HG02981 (cell line): ENCODE results near the gene SYNPR.

ENCODE experiments used
- ATAC-seq: cut with Tn5 transposase; IDR thresholded peaks from one replicate; pipeline ENCODE4 v1.9.1; 2021; ENCODE audit warnings: mild to moderate bottlenecking, moderate library complexity; ENCODE audit not compliant: unreplicated experiment

SYNPR gene

GRCh38 chr3:63467392-63467791, 189.3 kb downstream of the SYNPR start:
- no peak for ATAC-seq

DNA sequence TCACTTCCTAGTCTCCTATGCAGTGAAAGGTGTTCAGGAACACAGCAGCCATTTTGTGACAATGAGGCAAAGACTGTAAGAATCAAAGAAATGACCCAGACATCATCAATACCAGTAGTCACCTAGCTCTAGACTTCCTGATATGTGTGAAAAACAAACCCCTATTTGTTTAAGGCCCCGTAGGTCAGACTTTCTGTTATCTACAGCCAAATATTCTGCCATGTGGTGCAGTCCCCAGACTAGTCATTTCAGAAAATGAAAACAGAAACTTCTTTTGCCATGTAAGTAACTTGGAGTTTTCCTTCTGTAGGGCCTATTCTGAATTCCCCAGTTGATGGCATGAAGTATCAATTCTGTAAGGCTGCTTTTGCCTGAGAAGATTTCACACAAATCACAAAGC, 192.6 kb downstream of the SYNPR start:
- ATAC-seq = peak; percentile 61

GRCh38 chr3:63471781-63472180, 193.7 kb downstream of the SYNPR start:
- ATAC-seq = no peak

- ATAC-seq = no peak
These were observed 195.6 kb downstream of the SYNPR start for GRCh38 chr3:63473641-63474166.

DNA sequence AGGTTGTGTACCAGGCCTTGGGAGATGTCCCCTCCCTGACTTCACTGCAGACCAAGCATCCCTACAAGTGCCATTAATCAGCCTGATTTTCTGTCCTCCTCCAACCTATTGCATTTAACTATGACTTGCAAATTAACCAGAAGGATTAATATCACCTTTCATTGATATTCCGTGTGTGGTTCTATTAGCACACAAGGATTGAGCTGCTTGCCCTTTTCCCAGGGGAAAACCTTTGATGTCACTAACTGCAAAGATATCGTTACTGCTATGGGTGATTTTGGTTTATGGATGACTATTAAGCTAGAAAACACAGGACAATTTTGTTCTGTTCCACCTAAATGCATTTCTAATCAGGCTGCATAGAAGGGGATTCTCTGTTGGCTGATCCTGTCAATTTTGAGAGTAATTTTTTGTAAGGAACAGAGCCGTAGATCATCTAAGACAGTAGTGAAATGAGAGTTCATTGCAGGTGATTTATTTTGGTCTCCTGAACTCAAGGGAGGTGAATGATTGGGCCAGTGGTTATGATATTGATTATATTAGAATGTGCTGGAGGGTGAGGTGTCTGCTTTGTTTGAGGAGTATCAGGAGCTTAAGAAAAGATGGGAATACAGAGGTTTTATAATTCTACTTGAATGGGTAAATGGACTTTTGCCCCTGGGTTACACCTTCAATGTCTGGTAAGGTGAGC, 196.9 kb downstream of the SYNPR start:
- ATAC-seq = no peak

DNA sequence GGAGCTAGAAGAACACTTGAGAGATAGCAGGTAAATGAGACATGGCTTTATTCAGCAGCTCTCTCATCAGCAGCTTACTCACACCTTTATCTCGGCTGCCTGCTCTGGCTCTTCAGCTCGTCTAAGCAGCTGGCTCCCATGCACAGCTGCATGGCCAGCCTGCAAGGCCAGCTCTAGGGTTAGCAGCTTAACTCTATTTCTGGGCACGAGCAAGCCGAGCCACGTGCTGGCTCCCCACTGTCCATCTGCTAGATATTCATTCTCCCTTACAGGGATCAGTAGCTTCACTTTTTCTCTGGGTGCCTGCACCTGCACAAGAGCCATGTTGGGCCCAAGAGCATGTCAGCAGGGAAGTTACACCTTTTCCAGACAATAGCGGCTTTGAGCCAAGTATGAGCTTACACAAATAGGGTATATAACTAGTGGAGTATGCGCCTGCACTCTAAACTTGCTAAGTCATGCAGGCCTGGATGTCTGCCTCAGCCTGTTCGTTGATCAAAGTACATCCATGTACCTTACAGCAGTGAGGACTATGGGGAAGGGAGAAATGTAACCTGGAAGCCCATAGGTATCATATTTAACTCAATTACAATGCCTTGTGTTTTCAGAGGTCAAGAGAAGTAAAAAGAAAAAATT, 199.5 kb downstream of the SYNPR start:
- ATAC-seq = no peak

- ATAC-seq = no peak
These were observed 201.0 kb downstream of the SYNPR start for GRCh38 chr3:63478990-63479660.

GRCh38 chr3:63479661-63480035, 201.5 kb downstream of the SYNPR start:
- ATAC-seq = no peak

DNA sequence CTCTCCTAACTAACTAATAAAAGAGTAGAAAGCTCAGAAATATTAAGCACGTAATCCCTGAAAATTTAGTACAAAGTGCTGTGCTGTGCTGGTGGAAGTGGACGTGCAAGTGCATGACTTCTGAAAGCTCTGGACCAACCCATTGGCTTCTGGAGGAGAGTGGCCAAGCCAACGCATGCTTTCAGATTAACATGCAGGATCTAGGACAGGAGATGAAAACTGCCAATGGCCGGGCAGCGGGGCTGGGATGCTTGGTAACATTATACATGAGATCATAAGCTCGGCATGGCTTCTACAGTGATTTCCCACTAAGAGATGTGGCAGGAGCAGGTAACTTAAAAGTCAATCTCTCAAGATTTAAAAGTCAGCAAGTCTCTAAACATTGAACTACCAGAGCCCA, 203.5 kb downstream of the SYNPR start:
- no peak for ATAC-seq

GRCh38 chr3:63482341-63482740, 204.2 kb downstream of the SYNPR start:
- no peak for ATAC-seq

GRCh38 chr3:63492464-63492863, 214.4 kb downstream of the SYNPR start:
- no peak for ATAC-seq

GRCh38 chr3:63493101-63493500, 215.0 kb downstream of the SYNPR start:
- ATAC-seq = no peak

DNA sequence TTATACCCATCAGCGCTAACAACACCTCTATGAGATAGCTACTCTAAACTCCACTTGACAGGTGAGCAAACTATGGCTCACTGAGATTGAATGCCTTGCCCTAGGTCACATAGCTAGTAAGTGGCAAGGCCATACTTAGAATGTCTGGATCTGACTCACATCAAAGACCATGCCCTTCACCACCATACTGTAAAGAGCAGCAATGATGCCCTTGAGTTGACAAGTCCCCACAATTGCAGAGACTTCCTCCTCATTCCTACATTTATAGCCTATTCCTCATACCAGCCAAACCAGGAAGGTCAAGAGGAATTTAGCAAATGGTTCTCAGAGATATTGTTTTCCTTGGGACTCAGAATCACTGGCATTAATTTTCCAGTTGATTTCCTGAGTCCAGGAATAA, 216.5 kb downstream of the SYNPR start:
- ATAC-seq = no peak

- no peak for ATAC-seq
These were observed 219.5 kb downstream of the SYNPR start for GRCh38 chr3:63497641-63498040.

GRCh38 chr3:63500196-63500595, 222.1 kb downstream of the SYNPR start:
- ATAC-seq = no peak

GRCh38 chr3:63508305-63508704, 230.2 kb downstream of the SYNPR start:
- no peak for ATAC-seq

GRCh38 chr3:63508771-63509170, 230.7 kb downstream of the SYNPR start:
- ATAC-seq = no peak

DNA sequence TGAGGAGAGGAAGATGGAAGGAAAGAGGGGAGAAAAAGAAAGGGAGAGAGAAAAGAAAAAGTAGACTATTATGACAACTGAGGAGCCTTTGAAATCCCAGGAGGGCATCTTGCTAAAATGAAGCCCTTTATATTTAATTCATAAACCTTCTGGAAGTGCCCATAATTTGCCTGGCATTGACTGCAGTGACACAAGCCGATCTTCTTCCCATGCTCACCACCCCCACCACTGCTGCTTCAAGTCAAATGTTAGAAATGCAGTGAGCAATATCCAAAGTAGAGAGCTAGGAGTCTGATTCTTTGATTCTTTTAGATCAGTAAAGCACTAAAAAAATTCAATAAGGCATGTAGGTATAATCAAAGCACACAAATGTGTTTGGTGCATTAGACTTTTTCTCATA, 235.7 kb downstream of the SYNPR start:
- ATAC-seq = no peak

- no peak for ATAC-seq
These were observed 236.6 kb downstream of the SYNPR start for GRCh38 chr3:63514678-63515077.

DNA sequence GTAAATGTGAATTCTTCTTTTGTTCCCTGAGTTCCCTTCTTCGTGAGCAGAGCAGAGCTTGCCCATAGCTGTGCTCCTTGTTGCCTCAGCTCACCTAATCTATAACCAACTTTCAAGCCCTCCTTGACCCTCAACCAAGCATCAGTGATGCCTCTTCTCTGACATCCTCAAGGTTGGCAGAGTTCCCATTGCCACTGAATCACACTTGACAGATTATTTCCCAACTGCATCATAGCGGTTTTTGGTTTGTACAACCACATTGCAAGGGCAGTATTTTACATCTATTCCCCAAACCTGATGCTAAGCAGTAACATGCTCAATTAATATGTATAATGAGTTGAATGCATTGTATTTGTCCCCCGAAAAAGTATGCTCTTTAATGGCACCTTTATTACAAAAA, 241.3 kb downstream of the SYNPR start:
- ATAC-seq = no peak

GRCh38 chr3:63521657-63522056, 243.5 kb downstream of the SYNPR start:
- no peak for ATAC-seq

GRCh38 chr3:63523100-63523499, 245.0 kb downstream of the SYNPR start:
- no peak for ATAC-seq
